ENCODE results near the gene DNM3.

Gene DNM3

DNA sequence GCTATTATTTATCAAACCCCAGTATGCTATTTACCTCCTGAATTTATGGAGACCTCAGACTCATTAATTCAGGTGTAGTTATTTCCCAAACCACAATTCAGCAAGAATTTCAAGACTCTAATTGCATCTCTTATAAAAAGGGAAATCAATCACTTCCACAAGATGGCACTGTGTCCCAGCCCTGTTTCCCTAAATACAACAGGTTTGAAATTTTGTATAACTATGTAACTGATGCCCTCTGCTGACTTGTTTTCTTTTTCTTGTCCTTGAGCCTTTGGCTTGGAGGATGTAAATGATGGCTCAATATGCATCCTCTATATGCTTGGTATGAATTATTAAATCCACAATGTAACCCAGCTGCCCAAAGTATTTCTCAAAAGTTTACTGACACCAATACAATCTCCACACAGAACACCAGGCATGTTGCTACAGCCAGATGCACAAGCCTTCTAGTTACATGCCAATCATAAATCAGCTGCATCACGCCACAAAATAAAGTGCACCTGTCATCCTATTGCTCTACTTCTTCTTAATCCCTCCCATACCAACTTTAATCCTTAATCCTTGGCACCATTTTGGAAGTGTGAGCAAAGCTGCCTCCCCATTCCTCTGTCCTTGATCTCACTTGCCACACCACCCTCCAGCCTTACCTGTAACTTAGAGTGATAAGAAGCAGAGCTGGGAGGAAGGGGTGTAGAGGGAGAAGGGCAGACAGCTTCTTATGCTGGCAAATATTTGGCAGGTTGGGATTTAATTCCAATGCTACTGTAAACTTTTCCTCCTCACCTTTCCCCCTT lies 588.2 kb downstream of the DNM3 start (continued):
- TF ChIP-seq, protein P1, sequence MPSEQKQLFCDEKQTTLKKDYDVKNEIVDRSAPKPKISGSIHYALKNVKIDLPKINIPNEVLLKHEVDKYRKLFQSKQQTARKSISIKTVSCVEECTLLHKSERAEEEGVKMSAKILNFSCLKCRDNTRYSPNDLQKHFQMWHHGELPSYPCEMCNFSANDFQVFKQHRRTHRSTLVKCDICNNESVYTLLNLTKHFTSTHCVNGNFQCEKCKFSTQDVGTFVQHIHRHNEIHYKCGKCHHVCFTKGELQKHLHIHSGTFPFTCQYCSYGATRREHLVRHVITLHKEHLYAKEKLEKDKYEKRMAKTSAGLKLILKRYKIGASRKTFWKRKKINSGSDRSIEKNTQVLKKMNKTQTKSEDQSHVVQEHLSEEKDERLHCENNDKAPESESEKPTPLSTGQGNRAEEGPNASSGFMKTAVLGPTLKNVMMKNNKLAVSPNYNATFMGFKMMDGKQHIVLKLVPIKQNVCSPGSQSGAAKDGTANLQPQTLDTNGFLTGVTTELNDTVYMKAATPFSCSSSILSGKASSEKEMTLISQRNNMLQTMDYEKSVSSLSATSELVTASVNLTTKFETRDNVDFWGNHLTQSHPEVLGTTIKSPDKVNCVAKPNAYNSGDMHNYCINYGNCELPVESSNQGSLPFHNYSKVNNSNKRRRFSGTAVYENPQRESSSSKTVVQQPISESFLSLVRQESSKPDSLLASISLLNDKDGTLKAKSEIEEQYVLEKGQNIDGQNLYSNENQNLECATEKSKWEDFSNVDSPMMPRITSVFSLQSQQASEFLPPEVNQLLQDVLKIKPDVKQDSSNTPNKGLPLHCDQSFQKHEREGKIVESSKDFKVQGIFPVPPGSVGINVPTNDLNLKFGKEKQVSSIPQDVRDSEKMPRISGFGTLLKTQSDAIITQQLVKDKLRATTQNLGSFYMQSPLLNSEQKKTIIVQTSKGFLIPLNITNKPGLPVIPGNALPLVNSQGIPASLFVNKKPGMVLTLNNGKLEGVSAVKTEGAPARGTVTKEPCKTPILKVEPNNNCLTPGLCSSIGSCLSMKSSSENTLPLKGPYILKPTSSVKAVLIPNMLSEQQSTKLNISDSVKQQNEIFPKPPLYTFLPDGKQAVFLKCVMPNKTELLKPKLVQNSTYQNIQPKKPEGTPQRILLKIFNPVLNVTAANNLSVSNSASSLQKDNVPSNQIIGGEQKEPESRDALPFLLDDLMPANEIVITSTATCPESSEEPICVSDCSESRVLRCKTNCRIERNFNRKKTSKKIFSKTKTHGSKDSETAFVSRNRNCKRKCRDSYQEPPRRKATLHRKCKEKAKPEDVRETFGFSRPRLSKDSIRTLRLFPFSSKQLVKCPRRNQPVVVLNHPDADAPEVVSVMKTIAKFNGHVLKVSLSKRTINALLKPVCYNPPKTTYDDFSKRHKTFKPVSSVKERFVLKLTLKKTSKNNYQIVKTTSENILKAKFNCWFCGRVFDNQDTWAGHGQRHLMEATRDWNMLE (tag by site-specific recombination; conservative IDR thresholded peaks at IDR 0.05; ENCODE audit: low read depth): no peak
- no peak for TF ChIP-seq ZNF621 (tag by site-specific recombination; IDR thresholded peaks at IDR 0.05)
- TF ChIP-seq PRDM1 (tag by site-specific recombination; IDR thresholded peaks at IDR 0.05): no peak
- TF ChIP-seq, protein P2, sequence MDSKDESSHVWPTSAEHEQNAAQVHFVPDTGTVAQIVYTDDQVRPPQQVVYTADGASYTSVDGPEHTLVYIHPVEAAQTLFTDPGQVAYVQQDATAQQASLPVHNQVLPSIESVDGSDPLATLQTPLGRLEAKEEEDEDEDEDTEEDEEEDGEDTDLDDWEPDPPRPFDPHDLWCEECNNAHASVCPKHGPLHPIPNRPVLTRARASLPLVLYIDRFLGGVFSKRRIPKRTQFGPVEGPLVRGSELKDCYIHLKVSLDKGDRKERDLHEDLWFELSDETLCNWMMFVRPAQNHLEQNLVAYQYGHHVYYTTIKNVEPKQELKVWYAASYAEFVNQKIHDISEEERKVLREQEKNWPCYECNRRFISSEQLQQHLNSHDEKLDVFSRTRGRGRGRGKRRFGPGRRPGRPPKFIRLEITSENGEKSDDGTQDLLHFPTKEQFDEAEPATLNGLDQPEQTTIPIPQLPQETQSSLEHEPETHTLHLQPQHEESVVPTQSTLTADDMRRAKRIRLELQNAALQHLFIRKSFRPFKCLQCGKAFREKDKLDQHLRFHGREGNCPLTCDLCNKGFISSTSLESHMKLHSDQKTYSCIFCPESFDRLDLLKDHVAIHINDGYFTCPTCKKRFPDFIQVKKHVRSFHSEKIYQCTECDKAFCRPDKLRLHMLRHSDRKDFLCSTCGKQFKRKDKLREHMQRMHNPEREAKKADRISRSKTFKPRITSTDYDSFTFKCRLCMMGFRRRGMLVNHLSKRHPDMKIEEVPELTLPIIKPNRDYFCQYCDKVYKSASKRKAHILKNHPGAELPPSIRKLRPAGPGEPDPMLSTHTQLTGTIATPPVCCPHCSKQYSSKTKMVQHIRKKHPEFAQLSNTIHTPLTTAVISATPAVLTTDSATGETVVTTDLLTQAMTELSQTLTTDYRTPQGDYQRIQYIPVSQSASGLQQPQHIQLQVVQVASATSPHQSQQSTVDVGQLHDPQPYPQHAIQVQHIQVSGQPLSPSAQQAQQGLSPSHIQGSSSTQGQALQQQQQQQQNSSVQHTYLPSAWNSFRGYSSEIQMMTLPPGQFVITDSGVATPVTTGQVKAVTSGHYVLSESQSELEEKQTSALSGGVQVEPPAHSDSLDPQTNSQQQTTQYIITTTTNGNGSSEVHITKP (tag by site-specific recombination; IDR thresholded peaks at IDR 0.05): no peak
- no peak for TF ChIP-seq ZNF266 (tag by site-specific recombination; IDR thresholded peaks at IDR 0.05; ENCODE audit: low read depth)
- TF ChIP-seq ZNF248 (tag by site-specific recombination; IDR thresholded peaks at IDR 0.05): no peak
- no peak for TF ChIP-seq ZNF837 (tag by site-specific recombination; IDR thresholded peaks at IDR 0.05)

DNA sequence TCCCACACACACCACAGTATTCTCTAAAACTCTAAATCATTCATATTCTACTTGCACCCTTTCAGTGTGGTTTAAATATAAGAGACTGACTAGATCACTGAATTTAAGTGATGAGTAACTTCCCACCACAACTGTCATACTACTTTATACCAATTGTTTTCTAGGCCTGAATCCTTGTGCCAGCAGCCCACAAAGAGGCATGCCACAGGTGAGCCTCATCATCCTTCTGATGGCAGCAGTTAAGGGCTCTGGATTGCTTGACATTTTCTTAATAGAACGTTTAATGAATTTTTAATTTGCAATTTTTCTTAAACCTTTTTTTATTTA lies 588.8 kb downstream of the DNM3 start:
- Histone ChIP-seq H3K4me3 (ENCODE audit: low read depth, low read length) (no peak overlapping the region), H3K9me3 (ENCODE audit: control insufficient read depth, insufficient read depth, low read depth, low read length) (no peaks in the 10 kb centered on the region), H3K27ac (ENCODE audit: extremely low read depth, low read depth, low read length) (no peak overlapping the region), H3K36me3 (ENCODE audit: control insufficient read depth in 2 of 2, insufficient read depth in 1 of 2, low read length in 2 of 2) (no peaks in the 10 kb centered on the region), H3K4me1 (ENCODE audit: control insufficient read depth, insufficient read depth, low read length) (no peaks in the 10 kb centered on the region)
- CTCF ChIA-PET: interaction anchor here (0.6 to 0.9 kb wide), 15 partner anchors 9 to 621 kb away, joined by 3 to 6 read pairs (median 4); partner anchors contain the start of gene C1orf105
- POLR2A ChIA-PET: no interaction called here
- no peak for TF ChIP-seq ZNF548 (tag by site-specific recombination; IDR thresholded peaks at IDR 0.05)
- no peak for TF ChIP-seq ZNF792 (tag by site-specific recombination; IDR thresholded peaks at IDR 0.05)
- no peak for TF ChIP-seq BCL11B (tag by site-specific recombination; IDR thresholded peaks at IDR 0.05; ENCODE audit: low read depth)
- TF ChIP-seq ZNF223 (tag by site-specific recombination; IDR thresholded peaks at IDR 0.05): no peak
- TF ChIP-seq ZNF600 (tag by site-specific recombination; IDR thresholded peaks at IDR 0.05): no peak
- TF ChIP-seq ZBTB20 (tag by site-specific recombination; IDR thresholded peaks at IDR 0.05): no peak
- TF ChIP-seq ZNF768 (tag by site-specific recombination; IDR thresholded peaks at IDR 0.05): no peak
- no peak for TF ChIP-seq ZBTB48 (tag by site-specific recombination; IDR thresholded peaks at IDR 0.05)
- no peak for TF ChIP-seq GFI1B (tag by site-specific recombination; IDR thresholded peaks at IDR 0.05)
- TF ChIP-seq SP3 (tag by site-specific recombination; IDR thresholded peaks at IDR 0.05): no peak
- no peak for TF ChIP-seq ZNF558 (tag by site-specific recombination; IDR thresholded peaks at IDR 0.05)
- TF ChIP-seq OSR2 (tag by site-specific recombination; IDR thresholded peaks at IDR 0.05): no peak
- no peak for TF ChIP-seq ZNF596 (tag by site-specific recombination; IDR thresholded peaks at IDR 0.05)
- TF ChIP-seq ZNF670 (tag by site-specific recombination; IDR thresholded peaks at IDR 0.05; ENCODE audit: low read depth): no peak
- TF ChIP-seq WT1 (tag by site-specific recombination; IDR thresholded peaks at IDR 0.05): no peak
- no peak for TF ChIP-seq ZNF776 (tag by site-specific recombination; IDR thresholded peaks at IDR 0.05; ENCODE audit: borderline replicate concordance)
- TF ChIP-seq ZNF416 (tag by site-specific recombination; IDR thresholded peaks at IDR 0.05): no peak
- no peak for TF ChIP-seq ZNF654 (tag by site-specific recombination; IDR thresholded peaks at IDR 0.05; ENCODE audit: low read depth)
- TF ChIP-seq ZNF133 (tag by site-specific recombination; IDR thresholded peaks at IDR 0.05): no peak
- TF ChIP-seq ZNF211 (tag by site-specific recombination; IDR thresholded peaks at IDR 0.05; ENCODE audit: low read depth): no peak
